Left ventricle myocardium inferior (tissue), 1 donor: ENCODE data around the gene RFX2. TPM values are rescaled to one million over a fixed set of nuclear protein-coding genes. Genes with fewer than 3 reads are reported as not detected.

Source experiments
- DNase-seq: peaks from one replicate; pipeline ENCODE4 v3.0.0-alpha.2; 2020
- H3K27ac ChIP-seq: fragments of 200-600 bp; replicated peaks from 2 replicates; pipeline ENCODE4 v1.8.0; 2021
- H3K27me3 ChIP-seq: fragments of 200-600 bp; 2 replicates; pipeline ENCODE4 v1.8.0; 2021; ENCODE audit warnings: low read depth
- H3K36me3 ChIP-seq: fragments of 200-600 bp; 2 replicates; pipeline ENCODE4 v1.8.0; 2021
- H3K4me1 ChIP-seq: fragments of 200-600 bp; 2 replicates; pipeline ENCODE4 v1.8.0; 2021
- H3K4me3 ChIP-seq: fragments of 200-600 bp; 2 replicates; pipeline ENCODE4 v1.8.0; 2021; ENCODE audit warnings: mild to moderate bottlenecking, moderate library complexity
- H3K9me3 ChIP-seq: fragments of 200-600 bp; replicated peaks from 2 replicates; pipeline ENCODE4 v1.8.0; 2021
- intact Hi-C: fragments of 100-400 bp; cut with micrococcal nuclease; formaldehyde crosslinking; loops from one replicate; pipeline ENCODE4 v1.11.0; 2022
- total RNA-seq: library from RNA; stranded (reverse); fragmentation: NEBNext Ultra II Directional; extraction: Animal tissue kit (Norgen Biotek cat#: 25700); gene quantifications from one replicate; pipeline ENCODE4 v1.2.1, GENCODE V29; 2021
- TF ChIP-seq, protein P1 (sequence below): fragments of 200-600 bp; IDR thresholded peaks from 2 replicates; pipeline ENCODE4 v1.8.0; 2021; ENCODE audit warnings: antibody characterized with exemption, mild to moderate bottlenecking, borderline replicate concordance
- donor health status: DM: no; HTN: yes; CAD: no; lungs with severe emphysema.

RFX2 gene
- total RNA-seq, 1 donor from 2014 or later = 6.1 TPM

DNA sequence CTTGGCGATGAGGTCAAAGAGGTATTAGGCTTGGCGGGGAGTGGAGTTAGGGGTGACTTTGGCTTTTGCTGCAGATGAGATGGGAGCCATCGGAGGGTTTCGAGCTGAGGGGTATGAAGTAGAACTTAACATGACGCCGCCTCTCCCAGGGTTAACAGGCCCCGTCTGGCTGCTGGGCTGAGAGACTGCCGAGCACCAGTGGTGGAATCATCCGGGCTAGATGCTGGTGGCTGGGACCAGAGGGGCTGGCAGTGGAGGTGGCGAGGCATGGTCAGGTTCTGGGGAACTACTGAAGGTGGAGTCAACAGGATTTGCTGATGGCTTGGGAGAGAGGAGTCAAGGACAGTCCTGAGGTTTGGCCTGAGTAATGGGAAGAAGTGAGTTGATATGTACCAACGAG, 4.9 kb downstream of the RFX2 start:
- Histone ChIP-seq H3K27ac (peak overlapping the region; percentile 77), H3K36me3 (no peaks in the 10 kb centered on the region), H3K4me3 (no peak overlapping the region), H3K4me1 (peaks cover 78% of the 10 kb centered on the region), H3K27me3 (no peaks in the 10 kb centered on the region), H3K9me3 (no peaks in the 10 kb centered on the region)
- TF ChIP-seq, protein P1, sequence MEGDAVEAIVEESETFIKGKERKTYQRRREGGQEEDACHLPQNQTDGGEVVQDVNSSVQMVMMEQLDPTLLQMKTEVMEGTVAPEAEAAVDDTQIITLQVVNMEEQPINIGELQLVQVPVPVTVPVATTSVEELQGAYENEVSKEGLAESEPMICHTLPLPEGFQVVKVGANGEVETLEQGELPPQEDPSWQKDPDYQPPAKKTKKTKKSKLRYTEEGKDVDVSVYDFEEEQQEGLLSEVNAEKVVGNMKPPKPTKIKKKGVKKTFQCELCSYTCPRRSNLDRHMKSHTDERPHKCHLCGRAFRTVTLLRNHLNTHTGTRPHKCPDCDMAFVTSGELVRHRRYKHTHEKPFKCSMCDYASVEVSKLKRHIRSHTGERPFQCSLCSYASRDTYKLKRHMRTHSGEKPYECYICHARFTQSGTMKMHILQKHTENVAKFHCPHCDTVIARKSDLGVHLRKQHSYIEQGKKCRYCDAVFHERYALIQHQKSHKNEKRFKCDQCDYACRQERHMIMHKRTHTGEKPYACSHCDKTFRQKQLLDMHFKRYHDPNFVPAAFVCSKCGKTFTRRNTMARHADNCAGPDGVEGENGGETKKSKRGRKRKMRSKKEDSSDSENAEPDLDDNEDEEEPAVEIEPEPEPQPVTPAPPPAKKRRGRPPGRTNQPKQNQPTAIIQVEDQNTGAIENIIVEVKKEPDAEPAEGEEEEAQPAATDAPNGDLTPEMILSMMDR = no peak
- intact Hi-C loops = loop anchor here (5.0 kb wide), 1 partner anchor 38 kb away; no protein-coding TSS in a partner anchor
- no peak for DNase-seq

DNA sequence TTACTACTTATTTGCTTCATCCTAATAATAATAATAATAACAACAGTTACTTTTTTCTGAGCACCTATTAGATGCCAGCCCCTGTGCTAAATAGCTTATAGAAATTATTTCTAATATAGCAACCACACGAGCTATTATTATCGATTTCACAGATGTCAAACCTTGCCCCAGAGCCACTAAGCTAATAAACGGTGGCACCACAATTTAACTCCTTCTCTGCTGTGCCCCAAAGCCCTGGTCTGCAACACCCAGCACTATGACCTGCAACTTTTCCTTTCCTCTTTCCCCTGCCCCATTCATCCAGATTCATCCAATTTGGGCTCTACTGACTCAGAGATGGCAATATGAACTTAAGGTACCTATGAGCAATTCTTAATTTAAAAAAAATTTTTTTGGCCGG, 6.4 kb downstream of the RFX2 start:
- no peaks in the 10 kb centered on the region for H3K9me3 ChIP-seq
- DNase-seq = no peak
- H3K4me3 ChIP-seq = no peak overlapping the region
- TF ChIP-seq, protein P1 = no peak
- H3K4me1 ChIP-seq = peaks cover 80% of the 10 kb centered on the region
- intact Hi-C loops = no loop called here
- H3K27me3 ChIP-seq = no peaks in the 10 kb centered on the region
- no peaks in the 10 kb centered on the region for H3K36me3 ChIP-seq
- H3K27ac ChIP-seq = peak overlapping the region; percentile 77

DNA sequence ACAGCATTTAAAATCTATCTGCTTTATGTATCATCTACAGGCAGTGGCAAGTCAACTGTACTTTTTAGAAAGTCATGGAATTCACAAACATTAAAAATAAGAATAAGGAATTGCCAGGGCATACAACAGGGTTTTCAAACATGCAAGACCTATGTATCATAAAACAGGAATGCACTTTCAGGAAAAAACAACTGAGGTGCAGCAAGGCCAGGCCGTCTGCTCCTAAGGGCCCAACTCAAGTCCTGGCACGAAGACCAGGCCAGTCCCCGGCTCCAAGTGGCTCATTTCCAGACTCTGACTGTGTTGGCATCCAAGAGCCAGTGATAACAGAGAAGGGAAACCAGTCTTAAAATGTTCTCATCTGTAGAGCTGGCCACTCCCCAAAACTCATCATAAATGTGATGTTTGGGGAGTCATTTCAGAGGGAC, 7.1 kb downstream of the RFX2 start:
- Histone ChIP-seq H3K27me3 (no peaks in the 10 kb centered on the region), H3K27ac (peak overlapping the region; percentile 77), H3K36me3 (no peaks in the 10 kb centered on the region), H3K4me1 (peaks cover 80% of the 10 kb centered on the region), H3K9me3 (no peaks in the 10 kb centered on the region), H3K4me3 (no peak overlapping the region)
- DNase-seq = peak; percentile 72
- intact Hi-C loops = no loop called here
- TF ChIP-seq, protein P1 = no peak

DNA sequence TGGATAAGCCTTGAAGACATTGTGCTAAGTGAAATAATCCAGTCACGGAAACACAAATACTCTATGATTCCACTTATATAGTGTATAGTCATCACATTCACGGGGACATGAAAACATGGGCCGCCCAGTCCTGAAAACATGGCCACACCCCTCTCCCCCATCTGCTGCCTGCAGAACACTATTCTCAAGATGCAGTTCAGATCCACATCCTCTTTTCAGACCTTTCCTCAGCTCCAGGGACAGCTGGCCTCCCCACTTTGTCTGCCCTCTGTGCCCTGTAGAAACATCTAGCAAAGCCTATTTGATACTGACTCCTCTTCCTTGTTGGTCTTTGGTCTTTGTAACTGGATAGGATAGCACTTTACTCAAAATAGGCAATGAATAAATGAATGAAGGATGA, 8.3 kb downstream of the RFX2 start:
- H3K36me3 ChIP-seq = no peaks in the 10 kb centered on the region
- no peak overlapping the region for H3K4me3 ChIP-seq
- DNase-seq = no peak
- peaks cover 81% of the 10 kb centered on the region for H3K4me1 ChIP-seq
- TF ChIP-seq, protein P1 = no peak
- H3K9me3 ChIP-seq = no peaks in the 10 kb centered on the region
- no peaks in the 10 kb centered on the region for H3K27me3 ChIP-seq
- peak overlapping the region; percentile 77 for H3K27ac ChIP-seq
- intact Hi-C loops = no loop called here

DNA sequence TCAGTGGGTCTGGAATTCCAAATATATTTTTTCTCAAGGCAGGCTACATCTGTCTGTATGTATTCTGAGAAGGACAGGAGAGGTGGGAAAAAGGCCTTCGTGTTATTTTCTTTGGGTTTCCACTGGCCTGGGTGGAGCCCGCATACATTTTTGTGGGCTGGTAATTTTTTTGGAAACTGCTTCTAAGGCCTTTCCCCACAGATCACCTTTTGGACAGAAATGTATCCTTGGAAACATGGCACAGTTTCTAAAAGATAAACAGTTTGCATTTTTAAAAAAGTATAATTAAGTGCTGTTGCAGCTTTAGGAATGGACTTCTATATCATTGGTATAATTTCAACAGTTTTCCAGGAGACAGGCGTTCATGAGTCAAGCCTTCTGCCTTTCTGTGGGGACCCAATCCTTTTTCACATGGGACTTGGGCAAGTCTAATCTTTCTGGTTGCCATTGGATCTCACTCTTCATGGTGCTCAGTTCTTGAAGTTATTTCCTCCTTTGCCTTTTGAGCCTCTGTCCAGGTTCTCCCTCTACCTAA, 8.9 kb downstream of the RFX2 start:
- Histone ChIP-seq H3K27me3 (no peaks in the 10 kb centered on the region), H3K27ac (peak overlapping the region; percentile 75), H3K4me1 (peaks cover 81% of the 10 kb centered on the region), H3K4me3 (no peak overlapping the region), H3K9me3 (no peaks in the 10 kb centered on the region), H3K36me3 (no peaks in the 10 kb centered on the region)
- intact Hi-C loops = no loop called here
- TF ChIP-seq, protein P1 = no peak
- no peak for DNase-seq
